Left ventricle myocardium inferior (tissue), 1 donor: ENCODE results near the gene FAM78B. TPM values are rescaled to one million over a fixed set of nuclear protein-coding genes. Genes with fewer than 3 reads are reported as not detected.

Experiments
- DNase-seq: peaks from one replicate; pipeline ENCODE4 v3.0.0-alpha.2; 2020
- H3K27ac ChIP-seq: fragments of 200-600 bp; replicated peaks from 2 replicates; pipeline ENCODE4 v1.8.0; 2021
- H3K27me3 ChIP-seq: fragments of 200-600 bp; 2 replicates; pipeline ENCODE4 v1.8.0; 2021; ENCODE audit warnings: low read depth
- H3K36me3 ChIP-seq: fragments of 200-600 bp; 2 replicates; pipeline ENCODE4 v1.8.0; 2021
- H3K4me1 ChIP-seq: fragments of 200-600 bp; 2 replicates; pipeline ENCODE4 v1.8.0; 2021
- H3K4me3 ChIP-seq: fragments of 200-600 bp; 2 replicates; pipeline ENCODE4 v1.8.0; 2021; ENCODE audit warnings: mild to moderate bottlenecking, moderate library complexity
- H3K9me3 ChIP-seq: fragments of 200-600 bp; replicated peaks from 2 replicates; pipeline ENCODE4 v1.8.0; 2021
- CTCF ChIP-seq: fragments of 200-600 bp; IDR thresholded peaks from 2 replicates; pipeline ENCODE4 v1.8.0; 2021; ENCODE audit warnings: antibody characterized with exemption, mild to moderate bottlenecking, borderline replicate concordance
- intact Hi-C: fragments of 100-400 bp; cut with micrococcal nuclease; formaldehyde crosslinking; loops from one replicate; pipeline ENCODE4 v1.11.0; 2022
- total RNA-seq: library from RNA; stranded (reverse); fragmentation: NEBNext Ultra II Directional; extraction: Animal tissue kit (Norgen Biotek cat#: 25700); gene quantifications from one replicate; pipeline ENCODE4 v1.2.1, GENCODE V29; 2021
- donor health status: DM: no; HTN: yes; CAD: no; lungs with severe emphysema.

FAM78B gene
- total RNA-seq, 1 donor from 2014 or later, result 4.5 TPM

DNA sequence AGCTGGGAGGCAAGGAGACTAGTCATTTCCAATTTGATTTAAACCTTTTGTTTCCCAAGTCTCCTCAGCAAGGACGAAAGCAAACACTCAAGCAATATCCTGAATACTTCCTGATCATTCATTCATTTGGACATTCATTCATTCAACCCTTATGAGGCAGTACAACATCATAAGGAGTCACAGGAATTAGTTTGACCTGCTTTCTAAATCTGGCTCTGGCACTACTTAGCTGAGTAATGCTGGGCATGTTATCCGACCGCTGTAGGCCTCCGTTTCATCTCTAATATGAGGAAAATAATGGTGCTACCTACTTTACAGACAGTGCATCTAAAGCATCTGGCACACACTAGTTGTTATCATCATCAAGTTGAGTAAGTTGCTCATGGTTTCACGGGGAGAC is 11.7 kb downstream of the FAM78B start:
- DNase-seq, result no peak
- H3K9me3 ChIP-seq, result no peaks in the 10 kb centered on the region
- no peak overlapping the region for H3K27ac ChIP-seq
- H3K4me1 ChIP-seq, result peaks cover 19% of the 10 kb centered on the region
- no peak for TF ChIP-seq CTCF
- H3K27me3 ChIP-seq, result no peaks in the 10 kb centered on the region
- no peak overlapping the region for H3K4me3 ChIP-seq
- intact Hi-C loops, result no loop called here
- no peaks in the 10 kb centered on the region for H3K36me3 ChIP-seq

DNA sequence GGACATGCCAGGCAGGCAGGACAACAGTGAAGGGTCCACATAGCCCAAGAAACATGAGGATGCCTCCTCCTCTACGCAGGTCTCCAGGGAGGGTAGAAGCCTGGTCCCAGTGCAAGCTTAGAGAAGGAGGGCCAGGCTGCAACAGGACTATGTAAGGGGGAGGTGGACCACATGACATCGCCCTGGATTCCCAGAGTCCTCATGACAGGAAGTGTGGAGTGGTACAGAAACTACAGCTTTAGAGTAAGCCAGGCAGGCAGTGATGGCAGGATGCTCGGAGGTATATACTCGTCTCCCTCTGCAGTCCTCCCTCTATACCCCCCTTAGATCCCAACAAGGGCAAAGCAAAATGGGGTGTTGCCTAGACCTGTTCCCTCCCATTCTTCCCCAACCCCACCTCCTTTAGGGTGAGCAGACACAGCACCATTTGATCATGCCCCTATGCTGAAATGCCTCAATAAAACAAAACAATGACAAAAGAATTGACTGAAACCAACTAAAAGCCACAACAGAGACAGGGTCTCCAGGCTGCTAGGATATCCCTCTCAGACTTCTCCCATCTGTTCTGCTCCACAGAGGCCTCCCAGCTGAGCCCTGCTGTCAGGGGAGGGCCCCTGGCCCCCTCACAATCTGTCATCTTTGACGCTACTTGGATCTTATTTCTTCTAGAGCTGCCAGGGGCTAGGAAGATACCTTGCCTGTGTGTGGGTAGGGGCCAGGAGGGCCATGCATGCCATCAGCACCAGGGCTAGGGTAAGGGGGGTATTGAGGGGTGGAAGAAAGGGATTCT is 13.1 kb downstream of the FAM78B start:
- no peak overlapping the region for H3K27ac ChIP-seq
- TF ChIP-seq CTCF, result no peak
- no peaks in the 10 kb centered on the region for H3K36me3 ChIP-seq
- intact Hi-C loops, result no loop called here
- H3K4me1 ChIP-seq, result peaks cover 19% of the 10 kb centered on the region
- no peaks in the 10 kb centered on the region for H3K27me3 ChIP-seq
- no peak for DNase-seq
- H3K4me3 ChIP-seq, result no peak overlapping the region
- no peaks in the 10 kb centered on the region for H3K9me3 ChIP-seq

GRCh38 chr1:166152978-166153377 is 13.8 kb downstream of the FAM78B start:
- Histone ChIP-seq H3K4me3 (no peak overlapping the region), H3K27me3 (no peaks in the 10 kb centered on the region), H3K36me3 (no peaks in the 10 kb centered on the region), H3K27ac (no peak overlapping the region), H3K9me3 (no peaks in the 10 kb centered on the region), H3K4me1 (peaks cover 19% of the 10 kb centered on the region)
- intact Hi-C loops, result no loop called here
- DNase-seq, result no peak
- TF ChIP-seq CTCF, result no peak

GRCh38 chr1:166151804-166152203 is 15.0 kb downstream of the FAM78B start:
- H3K4me3 ChIP-seq, result no peak overlapping the region
- no peaks in the 10 kb centered on the region for H3K36me3 ChIP-seq
- H3K4me1 ChIP-seq, result peaks cover 19% of the 10 kb centered on the region
- no peaks in the 10 kb centered on the region for H3K9me3 ChIP-seq
- H3K27ac ChIP-seq, result no peak overlapping the region
- H3K27me3 ChIP-seq, result no peaks in the 10 kb centered on the region
- TF ChIP-seq CTCF, result no peak
- DNase-seq, result no peak
- intact Hi-C loops, result no loop called here

- Histone ChIP-seq H3K4me1 (no peaks in the 10 kb centered on the region), H3K27ac (no peak overlapping the region), H3K4me3 (no peak overlapping the region), H3K9me3 (no peaks in the 10 kb centered on the region), H3K27me3 (no peaks in the 10 kb centered on the region), H3K36me3 (no peaks in the 10 kb centered on the region)
- TF ChIP-seq CTCF, result no peak
- DNase-seq, result no peak
- intact Hi-C loops, result no loop called here
Observed at GRCh38 chr1:166145499-166145898, 21.3 kb downstream of the FAM78B start.
